ENCODE measurements around the gene CDH26. TPM values are rescaled to one million over a fixed set of nuclear protein-coding genes. Genes with fewer than 3 reads are reported as not detected.

CDH26 gene
- total and polyA plus RNA-seq, 9 of the 15 experiments (the other 6 are each of a cell fraction or from before 2014, with no cell fraction given), result 0.07 to 0.13 (median 0.10) TPM; not detected in 4

DNA sequence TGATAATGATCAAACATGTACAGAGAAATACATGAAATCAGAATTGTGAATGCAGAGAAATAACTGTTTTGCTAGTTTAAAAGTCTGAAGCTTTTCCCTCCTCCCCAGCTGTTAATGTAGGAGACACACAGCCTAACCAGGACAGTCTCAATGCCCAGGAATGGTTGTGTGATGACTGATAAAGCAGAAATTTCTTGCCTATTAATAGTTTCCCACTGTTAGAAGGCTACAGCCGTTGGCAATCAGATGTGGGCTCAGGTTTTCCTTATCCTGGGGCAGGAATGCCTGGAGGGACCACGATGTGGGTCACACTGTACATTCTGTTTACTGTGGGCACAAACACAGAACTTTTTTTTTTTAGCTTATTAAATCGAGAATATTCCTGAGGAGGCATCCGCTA lies 20.0 kb upstream of the CDH26 start:
- POLR2A ChIA-PET, result no interaction called here
- 60% methylated on average over 4 of the region's 4 CpGs for WGBS (ENCODE audit: insufficient coverage, low coverage, missing lambda C conversion rate)

More for the DNA sequence above, 20.0 kb upstream of the CDH26 start:
- no peak overlapping the region for H2AFZ ChIP-seq (ENCODE audit: low read depth, low read length)
- CTCF ChIA-PET (ENCODE audit: low intra/inter-chr PET ratio), result no interaction called here
- intact Hi-C loops (cut with micrococcal nuclease) (no loop called here), in situ Hi-C loops (cut with MboI) (no loop called here)
- H3K9ac ChIP-seq (ENCODE audit: insufficient read depth in 1 of 2, low read depth in 2 of 2, low read length in 2 of 2), result no peak overlapping the region
- H3K79me2 ChIP-seq (ENCODE audit: control insufficient read depth, insufficient read depth, low read length), result peaks cover 17% of the 10 kb centered on the region
- TF ChIP-seq HLTF (IDR thresholded peaks at IDR 0.05) (no peak), AFF1 (IDR thresholded peaks at IDR 0.05; ENCODE audit: low read depth in 1 of 2, partially characterized antibody in 2 of 2) (no peak), HDAC2 (IDR thresholded peaks at IDR 0.05) (no peak), SMARCA5 (IDR thresholded peaks at IDR 0.05) (no peak)
- TF ChIP-seq, protein P1, sequence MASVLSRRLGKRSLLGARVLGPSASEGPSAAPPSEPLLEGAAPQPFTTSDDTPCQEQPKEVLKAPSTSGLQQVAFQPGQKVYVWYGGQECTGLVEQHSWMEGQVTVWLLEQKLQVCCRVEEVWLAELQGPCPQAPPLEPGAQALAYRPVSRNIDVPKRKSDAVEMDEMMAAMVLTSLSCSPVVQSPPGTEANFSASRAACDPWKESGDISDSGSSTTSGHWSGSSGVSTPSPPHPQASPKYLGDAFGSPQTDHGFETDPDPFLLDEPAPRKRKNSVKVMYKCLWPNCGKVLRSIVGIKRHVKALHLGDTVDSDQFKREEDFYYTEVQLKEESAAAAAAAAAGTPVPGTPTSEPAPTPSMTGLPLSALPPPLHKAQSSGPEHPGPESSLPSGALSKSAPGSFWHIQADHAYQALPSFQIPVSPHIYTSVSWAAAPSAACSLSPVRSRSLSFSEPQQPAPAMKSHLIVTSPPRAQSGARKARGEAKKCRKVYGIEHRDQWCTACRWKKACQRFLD (CRISPR knock-in tag; IDR thresholded peaks at IDR 0.05), result no peak
- no peak overlapping the region for H3K4me3 ChIP-seq
- no peak for ATAC-seq
- H4K20me1 ChIP-seq (replicated peaks; ENCODE audit: control insufficient read depth, insufficient read depth, low read length), result no peaks in the 10 kb centered on the region
- no peaks in the 10 kb centered on the region for H3K9me3 ChIP-seq (replicated peaks; ENCODE audit: control insufficient read depth, insufficient read depth, low read depth, low read length)
- peaks cover 6 to 24% of the 10 kb centered on the region in 2 experiments; a peak in 4 of 5 replicates for H3K4me1 ChIP-seq (replicated peaks in 1 of 2; ENCODE audit: control insufficient read depth in 2 of 2, insufficient read depth in 2 of 2, low read length in 2 of 2)
- BruUV-seq (replicated peaks), result TSS peak; percentile 48
- H3K4me2 ChIP-seq (ENCODE audit: insufficient read depth, low read length), result no peak overlapping the region
- H3K36me3 ChIP-seq (ENCODE audit: control insufficient read depth, insufficient read depth, low read length), result peaks cover 12% of the 10 kb centered on the region; the same call in 1 of the 3 replicates
- no peak for DNase-seq (ENCODE audit: extremely low read depth in 1 of 4, low spot score in 3 of 4)
- no peaks in the 10 kb centered on the region for H3K9me1 ChIP-seq (ENCODE audit: control insufficient read depth, insufficient read depth, low read length)
- no peaks in the 10 kb centered on the region for H3K27me3 ChIP-seq (ENCODE audit: control insufficient read depth in 2 of 2, insufficient read depth in 2 of 2, low read length in 2 of 2)
- FAIRE-seq, result no peak
- H3K27ac ChIP-seq (ENCODE audit: extremely low read depth, low read depth, low read length), result no peak overlapping the region
